Gastroesophageal sphincter (tissue), 4 donors: ENCODE data around the gene DACT1. TPM values are rescaled to one million over a fixed set of nuclear protein-coding genes. Genes with fewer than 3 reads are reported as not detected.

Source experiments
- ATAC-seq: fragments of 150-250 bp; one replicate; pipeline ENCODE4 v1.9.1; 2016; ENCODE audit warnings: mild to moderate bottlenecking, moderate library complexity
- H3K27ac ChIP-seq, 4 donors: fragments of 200-600 bp; sonication (generic) in 3 of 4; 1 replicate in 3 of 4; 2 replicates in 1 of 4; pipeline ENCODE4 v1.5.1; 2016 to 2019
- H3K27me3 ChIP-seq: fragments of 200-600 bp; sonication (generic); one replicate; pipeline ENCODE4 v1.5.1; 2019
- H3K36me3 ChIP-seq, 2 donors: fragments of 200-600 bp; sonication (generic); one replicate each; pipeline ENCODE4 v1.5.1; 2019; ENCODE audit warnings: control low read depth in 1 of 2
- H3K4me1 ChIP-seq, 3 donors: fragments of 200-600 bp; sonication (generic); 1 replicate in 2 of 3; 2 replicates in 1 of 3; pipeline ENCODE4 v1.5.1; 2016 to 2019; ENCODE audit warnings: control low read depth in 2 of 3
- H3K4me3 ChIP-seq, 2 donors: fragments of 200-600 bp; sonication (generic); one replicate each; pipeline ENCODE4 v1.5.1; 2019; ENCODE audit warnings: mild to moderate bottlenecking in 1 of 2, moderate library complexity in 1 of 2
- H3K9me3 ChIP-seq, 3 donors: fragments of 200-600 bp; sonication (generic); one replicate each; pipeline ENCODE4 v1.5.1; 2017 to 2019; ENCODE audit warnings: control low read depth in 2 of 3
- CTCF ChIP-seq, 4 experiments: fragments of 200-600 bp in 2 of 4; fragments of 450-650 bp in 2 of 4; sonication (generic) in 1 of 4; IDR thresholded peaks; one replicate each; pipeline ENCODE4 v1.5.1; 2017 to 2019; ENCODE audit warnings: antibody characterized with exemption in 4 of 4, mild to moderate bottlenecking in 2 of 4, moderate library complexity in 2 of 4
- EP300 ChIP-seq: sonication (generic); formaldehyde crosslinking; IDR thresholded peaks from one replicate; pipeline ENCODE4 v1.6.1; 2017; ENCODE audit warnings: antibody characterized with exemption, mild to moderate bottlenecking
- POLR2A ChIP-seq, 2 donors: fragments of 450-650 bp; IDR thresholded peaks; one replicate each; pipeline ENCODE4 v1.6.1; 2017; ENCODE audit warnings: antibody characterized with exemption in 2 of 2, mild to moderate bottlenecking in 2 of 2, moderate library complexity in 1 of 2
- POLR2AphosphoS5 ChIP-seq: sonication (generic); formaldehyde crosslinking; IDR thresholded peaks from one replicate; pipeline ENCODE4 v1.6.1; 2017; ENCODE audit warnings: antibody characterized with exemption
- WGBS, 2 donors: methylation state at CpG; one replicate each; pipeline ENCODE4 v1.1.5; 2018; ENCODE audit warnings: low coverage in 1 of 2; 5-methylcytosine and 5-hydroxymethylcytosine counted together
- total RNA-seq, 4 donors: library from RNA; depleted of rRNA; stranded (reverse); fragments of >200 nt; gene quantifications; one replicate each; pipeline ENCODE4 v1.1.0, GENCODE V29; 2016

Gene DACT1
- total RNA-seq, 4 donors from 2014 or later, result 3.9 to 17.5 (median 7.4) TPM

GRCh38 chr14:58640959-58641358, 3.2 kb downstream of the DACT1 start:
- WGBS, 2 donors, result 92 to 100% methylated on average over 2 of the region's 2 CpGs

GRCh38 chr14:58641509-58641908, 3.7 kb downstream of the DACT1 start:
- TF ChIP-seq EP300 (no peak), POLR2AphosphoS5 (no peak), POLR2A (IDR thresholded peaks at IDR 0.05) (no peak), CTCF (IDR thresholded peaks at IDR 0.05) (no peak)
- ATAC-seq, result no peak
- no peak overlapping the region for H3K4me3 ChIP-seq
- peaks cover 0 to 39% of the 10 kb centered on the region in 2 donors for H3K36me3 ChIP-seq
- peaks cover 0 to 37% (median 13%) of the 10 kb centered on the region in 3 donors for H3K4me1 ChIP-seq
- H3K9me3 ChIP-seq, result no peaks in the 10 kb centered on the region
- WGBS, 2 donors, result 91 to 95% methylated on average over 5 of the region's 5 CpGs
- no peak overlapping the region for H3K27ac ChIP-seq
- H3K27me3 ChIP-seq, result no peaks in the 10 kb centered on the region

More at GRCh38 chr14:58640959-58641358, 3.2 kb downstream of the DACT1 start:
- peaks cover 0 to 38% (median 13%) of the 10 kb centered on the region in 3 donors for H3K4me1 ChIP-seq
- TF ChIP-seq EP300, result no peak
- TF ChIP-seq POLR2AphosphoS5, result no peak
- no peak for TF ChIP-seq CTCF (IDR thresholded peaks at IDR 0.05)
- no peak for TF ChIP-seq POLR2A (IDR thresholded peaks at IDR 0.05)
- peaks cover 0 to 34% of the 10 kb centered on the region in 2 donors for H3K36me3 ChIP-seq
- H3K4me3 ChIP-seq, result no peak overlapping the region
- no peak overlapping the region for H3K27ac ChIP-seq
- no peak for ATAC-seq
- no peaks in the 10 kb centered on the region for H3K27me3 ChIP-seq
- H3K9me3 ChIP-seq, result no peaks in the 10 kb centered on the region

GRCh38 chr14:58643366-58643765, 5.6 kb downstream of the DACT1 start:
- no peak overlapping the region for H3K27ac ChIP-seq
- peaks cover 0 to 24% (median 13%) of the 10 kb centered on the region in 3 donors for H3K4me1 ChIP-seq
- peaks cover 0 to 49% of the 10 kb centered on the region in 2 donors for H3K36me3 ChIP-seq

GRCh38 chr14:58645641-58646040, 7.9 kb downstream of the DACT1 start:
- no peaks in the 10 kb centered on the region for H3K9me3 ChIP-seq
- ATAC-seq, result no peak
- H3K36me3 ChIP-seq, result peaks cover 0 to 49% of the 10 kb centered on the region in 2 donors
- no peak overlapping the region for H3K4me3 ChIP-seq
- H3K27me3 ChIP-seq, result no peaks in the 10 kb centered on the region
- TF ChIP-seq EP300, result no peak
- TF ChIP-seq POLR2A (IDR thresholded peaks at IDR 0.05), result no peak
- TF ChIP-seq POLR2AphosphoS5, result no peak
- TF ChIP-seq CTCF (IDR thresholded peaks at IDR 0.05), result no peak
- 100% methylated on average over 1 of the region's 20 CpGs; no CpG with 5 or more reads in 1 of the 2 donors for WGBS, 2 donors
- no peak overlapping the region for H3K27ac ChIP-seq
- H3K4me1 ChIP-seq, result peaks cover 0 to 1% (median 0%) of the 10 kb centered on the region in 3 donors

More at GRCh38 chr14:58643366-58643765, 5.6 kb downstream of the DACT1 start:
- no peak for TF ChIP-seq POLR2AphosphoS5
- no peak for TF ChIP-seq EP300
- no peak for TF ChIP-seq CTCF (IDR thresholded peaks at IDR 0.05)
- no peak for TF ChIP-seq POLR2A (IDR thresholded peaks at IDR 0.05)
- H3K9me3 ChIP-seq, result no peaks in the 10 kb centered on the region
- no peak overlapping the region for H3K4me3 ChIP-seq
- H3K27me3 ChIP-seq, result no peaks in the 10 kb centered on the region
- ATAC-seq, result no peak
- 17 to 36% methylated on average over 1 of the region's 1 CpG for WGBS, 2 donors

GRCh38 chr14:58646479-58646878, 8.7 kb downstream of the DACT1 start:
- Histone ChIP-seq H3K9me3 (no peaks in the 10 kb centered on the region), H3K27me3 (no peaks in the 10 kb centered on the region), H3K36me3 (peaks cover 0 to 47% of the 10 kb centered on the region in 2 donors), H3K27ac (no peak overlapping the region), H3K4me1 (no peaks in the 10 kb centered on the region), H3K4me3 (no peak overlapping the region)
- TF ChIP-seq POLR2AphosphoS5 (no peak), POLR2A (IDR thresholded peaks at IDR 0.05) (no peak), CTCF (IDR thresholded peaks at IDR 0.05) (no peak), EP300 (no peak)
- WGBS, 2 donors, result no CpG with 5 or more reads among the region's 34 CpGs
- ATAC-seq, result no peak
